Lower leg skin (tissue), 4 donors: ENCODE data around the gene GAL3ST2. TPM values are rescaled to one million over a fixed set of nuclear protein-coding genes. Genes with fewer than 3 reads are reported as not detected.

Experiments used
- DNase-seq, 2 donors: peaks; one replicate each; pipeline ENCODE4 v3.0.0-alpha.2; 2019; ENCODE audit warnings: low spot score in 2 of 2
- H3K4me3 ChIP-seq: fragments of 200-600 bp; sonication (generic); 2 replicates; pipeline ENCODE4 v1.5.1; 2017; ENCODE audit warnings: mild to moderate bottlenecking, low read depth; ENCODE audit not compliant: poor library complexity, severe bottlenecking
- CTCF ChIP-seq, 3 donors: fragments of 450-650 bp; IDR thresholded peaks; one replicate each; pipeline ENCODE4 v1.5.1; 2016; ENCODE audit warnings: antibody characterized with exemption in 3 of 3, mild to moderate bottlenecking in 3 of 3, moderate library complexity in 2 of 3
- POLR2A ChIP-seq, 2 donors: fragments of 450-650 bp; IDR thresholded peaks; one replicate each; pipeline ENCODE4 v1.6.1; 2016 to 2017; ENCODE audit warnings: antibody characterized with exemption in 2 of 2, mild to moderate bottlenecking in 1 of 2, moderate library complexity in 1 of 2
- WGBS, 2 donors: methylation state at CpG; one replicate each; pipeline ENCODE4 v1.1.5; 2018; 5-methylcytosine and 5-hydroxymethylcytosine counted together
- intact Hi-C: fragments of 100-400 bp; cut with DNase I; formaldehyde crosslinking; loops from one replicate; pipeline ENCODE4 v1.15.0; 2023; ENCODE audit warnings: low total_unique reads
- total RNA-seq, 4 donors: library from RNA; depleted of rRNA; stranded (reverse); fragments of >200 nt; gene quantifications; one replicate each; pipeline ENCODE4 v1.1.0, GENCODE V29; 2016

GAL3ST2 gene
- total RNA-seq, 4 donors from 2014 or later = 0.34 to 4.7 (median 0.54) TPM

- peak; percentile 57 to 94 for DNase-seq
- no peak for TF ChIP-seq POLR2A (IDR thresholded peaks at IDR 0.05)
- TF ChIP-seq CTCF (IDR thresholded peaks at IDR 0.05) = no peak
- WGBS, 2 donors = 5 to 6% methylated on average over 39 to 43 of the region's 65 CpGs
- intact Hi-C loops = no loop called here
- no peak overlapping the region for H3K4me3 ChIP-seq
Measured at GRCh38 chr2:241844066-241844728, 67.6 kb downstream of the GAL3ST2 start.

GRCh38 chr2:241844831-241845578 lies 68.4 kb downstream of the GAL3ST2 start:
- WGBS, 2 donors = 44 to 56% methylated on average over 34 to 37 of the region's 37 CpGs
- no peak for TF ChIP-seq POLR2A (IDR thresholded peaks at IDR 0.05)
- TF ChIP-seq CTCF (IDR thresholded peaks at IDR 0.05) = no peak
- intact Hi-C loops = no loop called here

GRCh38 chr2:241846406-241846805 lies 69.8 kb downstream of the GAL3ST2 start:
- intact Hi-C loops = no loop called here
- DNase-seq = peak in 1 of 2 donors; percentile 74
- no peak overlapping the region for H3K4me3 ChIP-seq
- WGBS, 2 donors = 85 to 86% methylated on average over 22 of the region's 22 CpGs
- no peak for TF ChIP-seq CTCF (IDR thresholded peaks at IDR 0.05)
- TF ChIP-seq POLR2A (IDR thresholded peaks at IDR 0.05) = no peak

More at GRCh38 chr2:241844831-241845578, 68.4 kb downstream of the GAL3ST2 start:
- no peak overlapping the region for H3K4me3 ChIP-seq
- peak in 1 of 2 donors; percentile 77 for DNase-seq

- intact Hi-C loops = no loop called here
- no peak for TF ChIP-seq POLR2A (IDR thresholded peaks at IDR 0.05)
- TF ChIP-seq CTCF (IDR thresholded peaks at IDR 0.05) = no peak
- no peak overlapping the region for H3K4me3 ChIP-seq
- 80 to 86% methylated on average over 27 to 39 of the region's 39 CpGs for WGBS, 2 donors
- DNase-seq = peak in 1 of 2 donors; percentile 75
Measured at GRCh38 chr2:241848761-241849615, 72.4 kb downstream of the GAL3ST2 start.

- no peak overlapping the region for H3K4me3 ChIP-seq
- DNase-seq = peak in 1 of 2 donors; percentile 60
- intact Hi-C loops = no loop called here
- 90 to 95% methylated on average over 11 to 16 of the region's 16 CpGs for WGBS, 2 donors
- TF ChIP-seq CTCF (IDR thresholded peaks at IDR 0.05) (no peak), POLR2A (IDR thresholded peaks at IDR 0.05) (no peak)
Measured at GRCh38 chr2:241849616-241850543, 73.3 kb downstream of the GAL3ST2 start.
